ENCODE measurements around the gene E2F7. TPM values are rescaled to one million over a fixed set of nuclear protein-coding genes. Genes with fewer than 3 reads are reported as not detected.
A peak's percentile ranks its signal among the peaks of the same experiment; 100 is the strongest.

Gene E2F7
- total and polyA plus RNA-seq, 2 donors (not counting 1 experiment from before 2014, with no cell fraction given): 3.6 to 9.7 TPM

GRCh38 chr12:77054851-77055250 is 10.5 kb downstream of the E2F7 start:
- Histone ChIP-seq H2AFZ (ENCODE audit: low read length) (no peak overlapping the region), H3K36me3 (ENCODE audit: control insufficient read depth, insufficient read depth, low read length) (no peaks in the 10 kb centered on the region), H3K4me3 (replicated peaks in 1 of 4; ENCODE audit: control extremely low read depth in 1 of 4, insufficient read depth in 1 of 4, low read depth in 3 of 4, low read length in 4 of 4) (no peak overlapping the region), H4K20me1 (ENCODE audit: control insufficient read depth, extremely low read depth, insufficient read depth, low read length) (no peaks in the 10 kb centered on the region), H3K9me3 (ENCODE audit: control insufficient read depth, insufficient read depth, low read depth, low read length) (no peaks in the 10 kb centered on the region), H3K4me1 (ENCODE audit: control insufficient read depth, extremely low read depth, insufficient read depth, low read length) (no peaks in the 10 kb centered on the region), H3K79me2 (ENCODE audit: control insufficient read depth, insufficient read depth, low read length) (peaks cover 36% of the 10 kb centered on the region), H3K4me2 (ENCODE audit: extremely low read depth, insufficient read depth, low read length) (no peak overlapping the region), H3K9ac (ENCODE audit: insufficient read depth, low read length) (no peak overlapping the region), H3K27ac (ENCODE audit: insufficient read depth, low read length) (no peak overlapping the region), H3K27me3 (ENCODE audit: control insufficient read depth, insufficient read depth, low read length) (no peaks in the 10 kb centered on the region)
- DNase-seq (ENCODE audit: low read depth in 2 of 2): peak in 1 of 2 donors; percentile 55
- TF ChIP-seq CTCF (conservative IDR thresholded peaks at IDR 0.05 in 1 of 2, IDR thresholded peaks at IDR 0.05 in 1 of 2; ENCODE audit: low read depth in 1 of 2, low read length in 2 of 2): no peak
- no peak for TF ChIP-seq EZH2 (IDR thresholded peaks at IDR 0.05; ENCODE audit: low read length, missing control alignments)

GRCh38 chr12:77053259-77053658 is 12.1 kb downstream of the E2F7 start:
- Histone ChIP-seq H4K20me1 (ENCODE audit: control insufficient read depth, extremely low read depth, insufficient read depth, low read length) (no peaks in the 10 kb centered on the region), H3K4me3 (replicated peaks in 1 of 4; ENCODE audit: control extremely low read depth in 1 of 4, insufficient read depth in 1 of 4, low read depth in 3 of 4, low read length in 4 of 4) (no peak overlapping the region), H3K79me2 (ENCODE audit: control insufficient read depth, insufficient read depth, low read length) (peaks cover 25% of the 10 kb centered on the region), H3K9ac (ENCODE audit: insufficient read depth, low read length) (no peak overlapping the region), H3K4me1 (ENCODE audit: control insufficient read depth, extremely low read depth, insufficient read depth, low read length) (no peaks in the 10 kb centered on the region), H2AFZ (ENCODE audit: low read length) (peak overlapping the region; percentile 13), H3K27me3 (ENCODE audit: control insufficient read depth, insufficient read depth, low read length) (no peaks in the 10 kb centered on the region), H3K9me3 (ENCODE audit: control insufficient read depth, insufficient read depth, low read depth, low read length) (no peaks in the 10 kb centered on the region), H3K27ac (ENCODE audit: insufficient read depth, low read length) (no peak overlapping the region), H3K4me2 (ENCODE audit: extremely low read depth, insufficient read depth, low read length) (no peak overlapping the region), H3K36me3 (ENCODE audit: control insufficient read depth, insufficient read depth, low read length) (peaks cover 8% of the 10 kb centered on the region)
- no peak for DNase-seq (ENCODE audit: low read depth in 2 of 2)
- TF ChIP-seq EZH2 (IDR thresholded peaks at IDR 0.05; ENCODE audit: low read length, missing control alignments) (no peak), CTCF (conservative IDR thresholded peaks at IDR 0.05 in 1 of 2, IDR thresholded peaks at IDR 0.05 in 1 of 2; ENCODE audit: low read depth in 1 of 2, low read length in 2 of 2) (no peak)

DNA sequence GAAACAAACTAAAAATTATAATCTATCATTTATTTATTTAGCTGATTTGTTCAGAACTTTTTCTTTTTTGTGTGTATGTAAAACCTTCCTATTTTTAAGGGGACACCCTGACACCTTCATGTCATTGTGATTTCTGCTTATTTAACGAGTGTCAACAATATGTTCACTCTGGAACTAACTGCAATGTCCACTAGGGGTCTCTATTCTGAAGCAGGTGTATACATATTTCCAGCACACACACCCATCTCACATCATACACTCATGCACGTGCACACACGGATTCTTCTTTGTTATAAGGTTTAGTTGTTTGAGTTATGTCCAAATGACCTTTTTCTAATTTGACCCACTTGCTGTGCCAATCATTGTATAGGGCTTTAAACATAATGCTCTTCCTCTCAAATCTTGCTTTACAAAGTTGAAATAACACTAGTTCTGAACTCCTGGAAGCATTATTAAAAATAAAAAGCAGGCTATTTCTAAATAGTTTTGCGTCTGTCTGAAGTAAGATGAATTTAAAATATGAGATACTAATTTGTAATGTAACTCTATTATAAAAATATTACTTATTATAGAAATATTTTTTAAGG is 15.5 kb downstream of the E2F7 start:
- Histone ChIP-seq H3K79me2 (ENCODE audit: control insufficient read depth, insufficient read depth, low read length) (peaks cover 10% of the 10 kb centered on the region), H4K20me1 (ENCODE audit: control insufficient read depth, extremely low read depth, insufficient read depth, low read length) (no peaks in the 10 kb centered on the region), H3K4me3 (replicated peaks in 1 of 4; ENCODE audit: control extremely low read depth in 1 of 4, insufficient read depth in 1 of 4, low read depth in 3 of 4, low read length in 4 of 4) (no peak overlapping the region), H2AFZ (ENCODE audit: low read length) (no peak overlapping the region), H3K9ac (ENCODE audit: insufficient read depth, low read length) (no peak overlapping the region), H3K9me3 (ENCODE audit: control insufficient read depth, insufficient read depth, low read depth, low read length) (no peaks in the 10 kb centered on the region), H3K4me2 (ENCODE audit: extremely low read depth, insufficient read depth, low read length) (no peak overlapping the region), H3K27me3 (ENCODE audit: control insufficient read depth, insufficient read depth, low read length) (no peaks in the 10 kb centered on the region), H3K27ac (ENCODE audit: insufficient read depth, low read length) (no peak overlapping the region), H3K4me1 (ENCODE audit: control insufficient read depth, extremely low read depth, insufficient read depth, low read length) (no peaks in the 10 kb centered on the region), H3K36me3 (ENCODE audit: control insufficient read depth, insufficient read depth, low read length) (peaks cover 8% of the 10 kb centered on the region)
- no peak for TF ChIP-seq EZH2 (IDR thresholded peaks at IDR 0.05; ENCODE audit: low read length, missing control alignments)
- peak; percentile 64 to 81 for TF ChIP-seq CTCF (conservative IDR thresholded peaks at IDR 0.05 in 1 of 2, IDR thresholded peaks at IDR 0.05 in 1 of 2; ENCODE audit: low read depth in 1 of 2, low read length in 2 of 2)
- peak; percentile 66 to 82 for DNase-seq (ENCODE audit: low read depth in 2 of 2)

Data from fibroblast of lung (primary cell).